ENCODE data around the gene PRTG. TPM values are rescaled to one million over a fixed set of nuclear protein-coding genes. Genes with fewer than 3 reads are reported as not detected.

Gene PRTG
- total RNA-seq, 1 donor from 2014 or later, result 19.4 TPM

DNA sequence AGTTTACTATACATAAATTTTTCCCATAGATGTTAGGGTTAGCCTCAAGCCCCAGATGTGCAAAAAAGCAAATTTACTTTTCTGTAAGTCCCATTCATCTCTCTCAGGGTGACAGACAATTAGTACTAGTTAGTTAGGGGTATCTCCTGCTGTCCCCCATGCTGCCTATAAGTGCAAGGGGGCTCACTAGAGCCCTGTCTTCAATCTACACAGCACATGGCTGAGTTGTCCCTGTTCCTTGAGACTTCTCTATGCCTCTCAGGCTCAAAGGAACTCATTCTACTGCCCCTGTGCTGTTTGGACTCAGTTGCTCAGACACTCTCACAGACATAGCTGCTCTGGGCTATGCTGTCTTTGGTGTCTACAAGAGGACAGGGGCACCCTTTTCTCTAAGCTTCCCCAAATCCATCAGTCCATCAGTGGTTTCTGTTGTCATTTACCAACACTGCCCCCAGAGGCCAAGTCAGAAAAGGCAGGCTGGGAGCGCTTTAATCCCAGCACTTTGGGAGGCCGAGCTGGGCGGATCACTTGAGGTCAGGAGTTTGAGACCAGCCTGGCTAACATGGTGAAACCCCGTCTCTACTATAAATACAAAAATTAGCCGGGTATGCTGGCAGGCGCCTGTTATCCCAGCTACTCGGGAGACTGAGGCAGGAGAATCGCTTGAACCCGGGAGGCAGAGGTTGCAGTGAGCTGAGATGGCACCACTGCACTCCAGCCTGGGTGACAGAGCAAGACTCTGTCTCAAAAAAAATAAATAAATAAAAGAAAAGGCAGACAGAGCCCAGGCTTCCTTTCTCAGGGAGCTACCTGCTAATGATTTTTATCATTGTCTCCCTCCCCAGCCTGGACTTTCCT, 31.4 kb upstream of the PRTG start:
- TF ChIP-seq CTCF (IDR thresholded peaks at IDR 0.05; ENCODE audit: partially characterized antibody, unreplicated experiment), result peak; percentile 80
- Mint-ChIP-seq H3K9me3 (ENCODE audit: unreplicated experiment) (peaks cover 7% of the 10 kb centered on the region), H3K4me1 (ENCODE audit: low read depth, unreplicated experiment) (peaks cover 12% of the 10 kb centered on the region), H3K36me3 (ENCODE audit: unreplicated experiment) (no peaks in the 10 kb centered on the region), H3K4me3 (ENCODE audit: unreplicated experiment) (no peak overlapping the region), H3K27ac (ENCODE audit: unreplicated experiment) (no peak overlapping the region), H3K27me3 (ENCODE audit: unreplicated experiment) (peaks cover 5% of the 10 kb centered on the region)
- peak; percentile 74 for DNase-seq

DNA sequence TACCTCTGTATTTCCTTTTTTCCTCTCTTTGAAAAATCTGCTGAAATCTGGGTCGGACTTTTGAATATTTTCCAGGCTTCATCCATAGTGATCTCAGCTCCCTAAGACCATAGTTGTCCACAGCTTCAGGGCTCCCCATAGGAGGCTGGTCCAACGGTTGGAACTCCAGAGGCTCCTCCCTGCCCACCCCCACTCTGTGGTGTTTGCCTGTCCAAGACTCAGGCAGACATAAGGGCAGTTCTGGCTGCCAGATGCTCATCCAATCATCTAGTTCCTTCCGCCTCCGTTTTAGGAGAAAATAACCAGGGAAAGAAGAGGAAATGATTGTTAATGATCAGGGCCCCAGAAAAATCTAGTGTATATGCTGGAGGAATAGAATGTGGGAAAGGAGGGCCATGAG, 27.9 kb upstream of the PRTG start:
- H3K27me3 Mint-ChIP-seq (ENCODE audit: unreplicated experiment), result peaks cover 3% of the 10 kb centered on the region

GRCh38 chr15:55770261-55770660, 27.3 kb upstream of the PRTG start:
- Mint-ChIP-seq H3K27me3 (ENCODE audit: unreplicated experiment) (peaks cover 3% of the 10 kb centered on the region), H3K4me1 (ENCODE audit: low read depth, unreplicated experiment) (peaks cover 8% of the 10 kb centered on the region), H3K27ac (ENCODE audit: unreplicated experiment) (no peak overlapping the region), H3K36me3 (ENCODE audit: unreplicated experiment) (no peaks in the 10 kb centered on the region), H3K9me3 (ENCODE audit: unreplicated experiment) (peaks cover 3% of the 10 kb centered on the region), H3K4me3 (ENCODE audit: unreplicated experiment) (no peak overlapping the region)
- TF ChIP-seq CTCF (IDR thresholded peaks at IDR 0.05; ENCODE audit: partially characterized antibody, unreplicated experiment), result no peak
- no peak for DNase-seq

More for the DNA sequence above, 27.9 kb upstream of the PRTG start:
- H3K9me3 Mint-ChIP-seq (ENCODE audit: unreplicated experiment), result peaks cover 3% of the 10 kb centered on the region
- no peak for TF ChIP-seq CTCF (IDR thresholded peaks at IDR 0.05; ENCODE audit: partially characterized antibody, unreplicated experiment)
- no peaks in the 10 kb centered on the region for H3K36me3 Mint-ChIP-seq (ENCODE audit: unreplicated experiment)
- H3K4me3 Mint-ChIP-seq (ENCODE audit: unreplicated experiment), result no peak overlapping the region
- peak; percentile 50 for DNase-seq
- H3K4me1 Mint-ChIP-seq (ENCODE audit: low read depth, unreplicated experiment), result peaks cover 12% of the 10 kb centered on the region
- H3K27ac Mint-ChIP-seq (ENCODE audit: unreplicated experiment), result peak overlapping the region; percentile 73

DNA sequence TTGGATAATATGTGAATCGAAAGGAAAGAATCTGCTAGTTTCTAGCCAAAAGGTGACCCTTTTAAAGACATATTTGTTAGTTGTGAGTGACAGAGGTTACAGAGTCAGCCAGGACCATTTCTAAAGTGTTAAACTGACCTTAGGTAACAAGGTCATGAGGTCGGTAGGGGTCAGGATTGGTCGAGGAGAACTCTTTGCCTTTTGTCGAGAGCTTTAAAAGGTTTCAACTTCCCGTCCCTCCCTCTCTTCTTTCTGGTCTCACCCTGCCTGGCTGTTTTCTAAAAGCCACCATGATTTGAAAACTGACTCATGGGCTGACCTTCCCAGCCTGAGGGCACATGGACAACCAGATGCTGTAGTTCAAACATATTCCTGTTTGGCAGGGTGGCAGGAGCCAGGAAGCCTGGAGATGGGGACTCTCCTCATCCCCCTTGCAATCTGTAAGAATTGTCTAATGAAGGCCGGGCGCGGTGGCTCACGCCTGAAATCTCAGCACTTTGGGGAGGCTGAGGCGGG, 25.8 kb upstream of the PRTG start:
- H3K27ac Mint-ChIP-seq (ENCODE audit: unreplicated experiment), result no peak overlapping the region
- no peak for DNase-seq
- H3K4me3 Mint-ChIP-seq (ENCODE audit: unreplicated experiment), result no peak overlapping the region
- TF ChIP-seq CTCF (IDR thresholded peaks at IDR 0.05; ENCODE audit: partially characterized antibody, unreplicated experiment), result no peak
- H3K9me3 Mint-ChIP-seq (ENCODE audit: unreplicated experiment), result peaks cover 3% of the 10 kb centered on the region
- H3K4me1 Mint-ChIP-seq (ENCODE audit: low read depth, unreplicated experiment), result peaks cover 8% of the 10 kb centered on the region
- no peaks in the 10 kb centered on the region for H3K36me3 Mint-ChIP-seq (ENCODE audit: unreplicated experiment)
- H3K27me3 Mint-ChIP-seq (ENCODE audit: unreplicated experiment), result peaks cover 3% of the 10 kb centered on the region

GRCh38 chr15:55766676-55767075, 23.7 kb upstream of the PRTG start:
- no peak for DNase-seq
- Mint-ChIP-seq H3K27ac (ENCODE audit: unreplicated experiment) (no peak overlapping the region), H3K9me3 (ENCODE audit: unreplicated experiment) (peaks cover 3% of the 10 kb centered on the region), H3K36me3 (ENCODE audit: unreplicated experiment) (no peaks in the 10 kb centered on the region), H3K27me3 (ENCODE audit: unreplicated experiment) (peaks cover 3% of the 10 kb centered on the region), H3K4me3 (ENCODE audit: unreplicated experiment) (no peak overlapping the region), H3K4me1 (ENCODE audit: low read depth, unreplicated experiment) (peaks cover 8% of the 10 kb centered on the region)
- no peak for TF ChIP-seq CTCF (IDR thresholded peaks at IDR 0.05; ENCODE audit: partially characterized antibody, unreplicated experiment)

Data from glutamatergic neuron (in vitro differentiated cells).